Erythroblast (primary cell): ENCODE data around the gene EYS.

Experiments
- DNase-seq, 2 experiments: peaks; one replicate each; lab custom pipeline; 2025; lab: John Stamatoyannopoulos, UW
- GATA1 ChIP-seq: IDR thresholded peaks from 2 replicates; pipeline ENCODE4 v1.6.1; 2011; ENCODE audit warnings: low read depth, mild to moderate bottlenecking, control low read depth, low read length, moderate library complexity
- POLR2A ChIP-seq: IDR thresholded peaks from 2 replicates; pipeline ENCODE4 v1.6.1; 2011; ENCODE audit warnings: mild to moderate bottlenecking, low read length

The EYS gene

GRCh38 chr6:64231928-64232327, 1475.1 kb downstream of the EYS start:
- DNase-seq = no peak
- TF ChIP-seq GATA1 (no peak), POLR2A (no peak)

- no peak for DNase-seq
These were observed 1476.5 kb downstream of the EYS start for GRCh38 chr6:64230530-64230929.

GRCh38 chr6:64227863-64228262, 1479.2 kb downstream of the EYS start:
- no peak for DNase-seq
- TF ChIP-seq GATA1 (no peak), POLR2A (no peak)

More at GRCh38 chr6:64230530-64230929, 1476.5 kb downstream of the EYS start:
- TF ChIP-seq GATA1 (no peak), POLR2A (no peak)

- no peak for TF ChIP-seq POLR2A
- TF ChIP-seq GATA1 = no peak
- no peak for DNase-seq
These were observed 1481.5 kb downstream of the EYS start for GRCh38 chr6:64225503-64225902.

GRCh38 chr6:64224819-64225218, 1482.2 kb downstream of the EYS start:
- DNase-seq = no peak
- no peak for TF ChIP-seq GATA1
- no peak for TF ChIP-seq POLR2A

GRCh38 chr6:64221776-64222175, 1485.2 kb downstream of the EYS start:
- no peak for DNase-seq
- no peak for TF ChIP-seq GATA1
- no peak for TF ChIP-seq POLR2A

GRCh38 chr6:64220801-64221200, 1486.2 kb downstream of the EYS start:
- TF ChIP-seq POLR2A (no peak), GATA1 (no peak)
- no peak for DNase-seq

- no peak for DNase-seq
- TF ChIP-seq GATA1 (no peak), POLR2A (no peak)
These were observed 1489.1 kb downstream of the EYS start for GRCh38 chr6:64217721-64218620.

GRCh38 chr6:64214373-64214772, 1492.7 kb downstream of the EYS start:
- TF ChIP-seq POLR2A (no peak), GATA1 (no peak)
- DNase-seq = no peak

- no peak for DNase-seq
- TF ChIP-seq GATA1 = no peak
- TF ChIP-seq POLR2A = no peak
These were observed 1493.3 kb downstream of the EYS start for GRCh38 chr6:64213697-64214096.

GRCh38 chr6:64197246-64197645, 1509.8 kb downstream of the EYS start:
- no peak for DNase-seq
- no peak for TF ChIP-seq GATA1
- TF ChIP-seq POLR2A = no peak

- no peak for DNase-seq
- no peak for TF ChIP-seq POLR2A
- TF ChIP-seq GATA1 = no peak
These were observed 1520.4 kb downstream of the EYS start for GRCh38 chr6:64186592-64186991.

- DNase-seq = no peak
- no peak for TF ChIP-seq POLR2A
- TF ChIP-seq GATA1 = no peak
These were observed 1521.4 kb downstream of the EYS start for GRCh38 chr6:64185621-64186020.

- TF ChIP-seq POLR2A = no peak
- no peak for TF ChIP-seq GATA1
- no peak for DNase-seq
These were observed 1531.7 kb downstream of the EYS start for GRCh38 chr6:64175296-64175695.

GRCh38 chr6:64170316-64170715, 1536.7 kb downstream of the EYS start:
- TF ChIP-seq POLR2A (no peak), GATA1 (no peak)
- no peak for DNase-seq
